Cardiac muscle cell (in vitro differentiated cells and primary cell): Measurements from ENCODE around the gene COMMD9. TPM values are rescaled to one million over a fixed set of nuclear protein-coding genes. Genes with fewer than 3 reads are reported as not detected.
A peak's percentile ranks its signal among the peaks of the same experiment; 100 is the strongest.

Source experiments
- DNase-seq, 2 donors: peaks; one replicate each; pipeline versions ENCODE4 v3.0.0 to v3.0.0-alpha.2; 2010 to 2017; ENCODE audit warnings: low read depth in 1 of 2, low spot score in 1 of 2
- H3K27ac ChIP-seq: fragments of 200-600 bp; sonication (generic); 2 replicates; pipeline ENCODE4 v1.5.1; 2016
- H3K27me3 ChIP-seq: fragments of 200-600 bp; sonication (generic); 2 replicates; pipeline ENCODE4 v1.6.0; 2016; ENCODE audit warnings: control low read depth
- H3K36me3 ChIP-seq: fragments of 200-600 bp; sonication (generic); 2 replicates; pipeline ENCODE4 v1.5.1; 2016; ENCODE audit warnings: control low read depth
- H3K4me1 ChIP-seq: fragments of 200-600 bp; sonication (generic); 2 replicates; pipeline ENCODE4 v1.8.1; 2017; ENCODE audit warnings: low read depth, mild to moderate bottlenecking, mixed run types
- H3K4me3 ChIP-seq: fragments of 200-600 bp; sonication (generic); 2 replicates; pipeline ENCODE4 v1.5.1; 2016; ENCODE audit warnings: mild to moderate bottlenecking
- H3K9me3 ChIP-seq: fragments of 200-600 bp; sonication (generic); 2 replicates; pipeline ENCODE4 v1.5.1; 2017; ENCODE audit warnings: low read depth, mild to moderate bottlenecking, control low read depth
- polyA plus RNA-seq: library from polyadenylated mRNA; unstranded; fragments of >200 nt; fragmentation: Nextera tagmentation; extraction: Ambion mirVana; gene quantifications from 2 replicates; pipeline ENCODE4 v1.2.1, GENCODE V29; 2016
- total RNA-seq: library from RNA; depleted of rRNA; stranded (reverse); fragments of >200 nt; gene quantifications from 2 replicates; pipeline ENCODE4 v1.2.3, GENCODE V29; 2016
- TF ChIP-seq, protein P1 (sequence below): IDR thresholded peaks from 2 replicates; pipeline ENCODE4 v1.5.1; 2012; ENCODE audit warnings: low read depth, mild to moderate bottlenecking, low read length

COMMD9 gene
- total and polyA plus RNA-seq, 2 experiments from 2014 or later = 34.2 to 84.9 TPM

DNA sequence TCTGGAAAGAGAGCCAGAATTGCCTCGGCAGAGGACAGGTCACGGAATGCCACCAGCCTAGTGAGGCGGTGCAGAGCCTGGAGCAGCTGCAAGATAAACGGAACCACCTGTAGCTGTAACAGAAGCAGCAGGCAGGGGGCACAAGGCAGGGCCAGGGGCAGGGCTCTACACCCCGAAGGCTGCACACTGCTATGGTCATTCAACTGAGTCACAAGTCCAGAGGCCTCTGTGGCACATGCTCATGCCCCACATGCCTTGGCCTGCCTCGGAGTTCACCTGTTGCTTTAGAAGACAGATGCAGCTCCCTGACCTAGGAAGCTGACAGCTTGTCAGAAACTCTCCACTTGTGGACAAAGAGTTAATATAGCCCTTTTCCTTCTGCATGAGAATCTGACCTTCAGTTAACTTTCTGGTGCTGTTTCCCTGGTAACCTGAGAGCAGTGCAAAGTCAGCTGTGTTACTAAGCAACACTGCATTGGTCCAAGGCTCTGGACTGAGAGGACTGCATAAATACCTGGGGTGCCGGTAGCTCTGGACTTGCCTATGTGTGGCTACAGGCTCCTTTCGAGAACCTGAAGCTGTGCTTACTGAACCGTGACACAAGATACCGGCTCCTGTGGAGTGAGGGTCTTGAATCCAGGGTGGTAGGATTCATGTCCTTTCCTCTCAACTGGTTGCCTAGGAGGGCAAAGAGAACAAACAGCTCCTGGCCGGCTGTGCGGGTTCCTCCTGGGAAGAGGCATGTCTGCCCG is 10.5 kb downstream of the COMMD9 start:
- DNase-seq = peak in 1 of 2 donors; percentile 23
- TF ChIP-seq, protein P1, sequence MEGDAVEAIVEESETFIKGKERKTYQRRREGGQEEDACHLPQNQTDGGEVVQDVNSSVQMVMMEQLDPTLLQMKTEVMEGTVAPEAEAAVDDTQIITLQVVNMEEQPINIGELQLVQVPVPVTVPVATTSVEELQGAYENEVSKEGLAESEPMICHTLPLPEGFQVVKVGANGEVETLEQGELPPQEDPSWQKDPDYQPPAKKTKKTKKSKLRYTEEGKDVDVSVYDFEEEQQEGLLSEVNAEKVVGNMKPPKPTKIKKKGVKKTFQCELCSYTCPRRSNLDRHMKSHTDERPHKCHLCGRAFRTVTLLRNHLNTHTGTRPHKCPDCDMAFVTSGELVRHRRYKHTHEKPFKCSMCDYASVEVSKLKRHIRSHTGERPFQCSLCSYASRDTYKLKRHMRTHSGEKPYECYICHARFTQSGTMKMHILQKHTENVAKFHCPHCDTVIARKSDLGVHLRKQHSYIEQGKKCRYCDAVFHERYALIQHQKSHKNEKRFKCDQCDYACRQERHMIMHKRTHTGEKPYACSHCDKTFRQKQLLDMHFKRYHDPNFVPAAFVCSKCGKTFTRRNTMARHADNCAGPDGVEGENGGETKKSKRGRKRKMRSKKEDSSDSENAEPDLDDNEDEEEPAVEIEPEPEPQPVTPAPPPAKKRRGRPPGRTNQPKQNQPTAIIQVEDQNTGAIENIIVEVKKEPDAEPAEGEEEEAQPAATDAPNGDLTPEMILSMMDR = no peak
- no peak overlapping the region for H3K27ac ChIP-seq

DNA sequence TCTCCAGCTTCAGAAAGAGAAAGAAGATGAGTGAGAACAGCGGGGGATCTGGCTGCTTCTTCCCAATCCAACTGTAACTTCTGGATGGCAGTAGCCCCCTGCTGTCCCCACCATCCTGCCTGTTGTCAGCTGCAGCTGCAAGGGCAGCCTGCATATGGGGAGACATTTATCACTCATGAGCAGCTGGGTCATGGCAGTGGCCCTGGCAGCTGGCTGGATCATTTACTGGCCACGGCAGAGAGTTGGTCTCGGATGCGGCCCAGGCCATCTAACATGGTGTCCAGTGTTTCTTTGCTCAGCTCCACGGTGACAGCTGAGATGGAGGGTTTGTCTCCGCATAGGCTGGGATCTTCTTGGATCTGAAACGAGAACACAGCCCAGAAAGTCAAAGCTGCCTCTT is 14.8 kb downstream of the COMMD9 start:
- Histone ChIP-seq H3K27me3 (no peaks in the 10 kb centered on the region), H3K36me3 (peaks cover 6% of the 10 kb centered on the region), H3K9me3 (no peaks in the 10 kb centered on the region), H3K4me1 (no peaks in the 10 kb centered on the region), H3K4me3 (no peak overlapping the region), H3K27ac (no peak overlapping the region)
- TF ChIP-seq, protein P1 = no peak
- DNase-seq = no peak

More for the DNA sequence above, 10.5 kb downstream of the COMMD9 start:
- Histone ChIP-seq H3K4me3 (no peak overlapping the region), H3K9me3 (no peaks in the 10 kb centered on the region), H3K36me3 (peaks cover 5% of the 10 kb centered on the region), H3K4me1 (no peaks in the 10 kb centered on the region), H3K27me3 (no peaks in the 10 kb centered on the region)

DNA sequence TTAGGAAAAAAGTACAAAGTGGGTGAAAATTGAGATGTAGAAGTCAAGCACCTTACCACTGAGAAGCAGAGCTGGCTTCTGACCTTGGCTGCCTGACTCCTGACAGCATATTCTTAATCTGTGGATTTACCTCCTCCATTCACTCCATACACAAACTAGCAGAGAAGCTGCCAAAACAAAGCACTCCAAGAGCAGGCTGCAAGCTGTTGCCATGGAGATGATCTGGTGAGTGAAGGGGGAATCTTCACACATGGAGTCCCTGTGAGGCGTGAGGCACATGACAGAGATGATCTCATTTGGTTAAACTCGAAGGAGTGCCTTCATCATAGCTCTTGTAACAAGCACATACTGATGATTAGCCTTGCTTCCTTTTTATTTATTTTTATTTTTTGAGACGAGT is 16.1 kb downstream of the COMMD9 start:
- no peak for DNase-seq
- TF ChIP-seq, protein P1 = no peak
- Histone ChIP-seq H3K36me3 (peaks cover 6% of the 10 kb centered on the region), H3K9me3 (no peaks in the 10 kb centered on the region), H3K27me3 (no peaks in the 10 kb centered on the region), H3K27ac (no peak overlapping the region), H3K4me3 (no peak overlapping the region), H3K4me1 (no peaks in the 10 kb centered on the region)

DNA sequence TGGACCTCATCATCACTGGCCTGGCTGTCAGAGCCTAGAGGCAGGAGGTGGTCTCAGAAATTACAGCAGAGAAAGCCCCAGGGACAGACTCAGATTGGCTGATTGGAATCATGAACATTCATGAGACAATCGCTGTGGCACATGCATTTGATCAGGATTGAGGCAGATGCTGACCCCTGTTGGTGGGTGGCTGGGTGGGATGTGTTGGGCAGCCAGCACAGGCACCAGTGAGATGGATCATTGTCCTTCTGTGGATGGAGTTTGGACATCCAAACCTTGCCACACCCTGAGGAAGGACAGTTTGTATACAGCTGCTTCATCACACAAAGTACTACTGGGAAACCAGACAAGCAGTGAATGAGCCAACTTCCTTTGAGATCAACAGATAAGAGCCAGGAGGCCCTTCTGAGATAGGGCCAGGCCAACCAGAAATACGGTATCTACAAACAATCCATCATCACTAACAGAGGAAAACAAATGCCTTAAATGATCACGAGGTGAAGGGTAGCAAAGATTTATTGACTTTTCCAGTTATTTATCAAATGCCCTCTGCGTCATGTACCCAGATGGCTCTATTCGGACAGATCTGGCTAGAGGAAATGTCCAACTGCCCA is 17.3 kb downstream of the COMMD9 start:
- no peaks in the 10 kb centered on the region for H3K9me3 ChIP-seq
- TF ChIP-seq, protein P1 = peak; percentile 9
- DNase-seq = no peak

DNA sequence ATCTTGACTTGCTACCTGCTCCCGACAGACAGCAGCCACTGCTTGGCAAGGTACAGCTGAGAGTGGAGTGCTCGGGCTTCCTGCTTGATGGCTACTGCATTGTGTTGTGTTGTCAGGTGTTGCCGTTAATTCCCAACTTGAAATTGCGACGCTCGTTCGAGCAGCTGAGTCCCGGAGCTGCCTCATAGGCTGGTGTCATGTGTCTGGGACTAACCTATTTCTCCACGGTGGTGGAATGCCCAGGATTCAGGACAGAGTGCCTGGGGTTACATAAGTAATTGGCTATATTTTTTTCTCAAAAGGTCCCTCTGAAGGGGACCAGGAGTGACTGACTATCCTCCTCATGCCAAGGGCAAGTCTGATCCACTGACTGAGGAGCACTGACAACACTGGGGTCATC is 18.5 kb downstream of the COMMD9 start:
- Histone ChIP-seq H3K4me1 (no peaks in the 10 kb centered on the region), H3K4me3 (no peak overlapping the region), H3K36me3 (peaks cover 6% of the 10 kb centered on the region), H3K27me3 (peaks cover 7% of the 10 kb centered on the region), H3K27ac (no peak overlapping the region), H3K9me3 (no peaks in the 10 kb centered on the region)
- DNase-seq = no peak
- TF ChIP-seq, protein P1 = no peak

More for the DNA sequence above, 17.3 kb downstream of the COMMD9 start:
- Histone ChIP-seq H3K4me3 (no peak overlapping the region), H3K27me3 (peaks cover 7% of the 10 kb centered on the region), H3K4me1 (no peaks in the 10 kb centered on the region), H3K36me3 (peaks cover 6% of the 10 kb centered on the region), H3K27ac (no peak overlapping the region)
